A549 treated with GW870086 at 1 μM for 4 hours (cell line): ENCODE results near the gene TMEM89. TPM values are rescaled to one million over a fixed set of nuclear protein-coding genes. Genes with fewer than 3 reads are reported as not detected.

Experiments
- total RNA-seq: library from RNA; stranded (reverse); fragments of 200-300 nt; extraction: Qiagen RNA extraction; gene quantifications from 5 replicates; pipeline ENCODE4 v1.2.3, GENCODE V29; 2022; ENCODE audit warnings: low read depth

Gene TMEM89, protein sequence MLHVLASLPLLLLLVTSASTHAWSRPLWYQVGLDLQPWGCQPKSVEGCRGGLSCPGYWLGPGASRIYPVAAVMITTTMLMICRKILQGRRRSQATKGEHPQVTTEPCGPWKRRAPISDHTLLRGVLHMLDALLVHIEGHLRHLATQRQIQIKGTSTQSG
- total RNA-seq, result not detected in 5 replicates

DNA sequence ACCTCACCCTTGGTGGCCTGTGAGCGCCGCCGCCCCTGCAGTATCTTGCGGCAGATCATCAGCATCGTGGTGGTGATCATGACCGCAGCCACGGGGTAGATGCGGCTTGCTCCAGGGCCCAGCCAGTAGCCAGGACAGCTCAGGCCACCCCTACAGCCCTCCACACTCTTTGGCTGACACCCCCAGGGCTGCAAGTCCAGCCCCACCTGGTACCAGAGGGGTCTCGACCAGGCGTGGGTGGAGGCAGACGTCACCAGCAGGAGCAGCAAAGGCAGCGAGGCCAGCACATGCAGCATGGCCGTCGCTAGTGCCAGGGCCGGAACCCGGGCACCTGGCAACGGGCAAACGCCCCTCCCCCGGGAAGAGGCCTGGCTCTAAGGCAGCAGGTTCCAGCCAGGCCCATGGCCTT is at the start of gene TMEM89:
TSS of gene TMEM89 (minus strand) at position 309 of the 409 bp plus-strand sequence. CDS start at position 296, 13 bp downstream.

DNA sequence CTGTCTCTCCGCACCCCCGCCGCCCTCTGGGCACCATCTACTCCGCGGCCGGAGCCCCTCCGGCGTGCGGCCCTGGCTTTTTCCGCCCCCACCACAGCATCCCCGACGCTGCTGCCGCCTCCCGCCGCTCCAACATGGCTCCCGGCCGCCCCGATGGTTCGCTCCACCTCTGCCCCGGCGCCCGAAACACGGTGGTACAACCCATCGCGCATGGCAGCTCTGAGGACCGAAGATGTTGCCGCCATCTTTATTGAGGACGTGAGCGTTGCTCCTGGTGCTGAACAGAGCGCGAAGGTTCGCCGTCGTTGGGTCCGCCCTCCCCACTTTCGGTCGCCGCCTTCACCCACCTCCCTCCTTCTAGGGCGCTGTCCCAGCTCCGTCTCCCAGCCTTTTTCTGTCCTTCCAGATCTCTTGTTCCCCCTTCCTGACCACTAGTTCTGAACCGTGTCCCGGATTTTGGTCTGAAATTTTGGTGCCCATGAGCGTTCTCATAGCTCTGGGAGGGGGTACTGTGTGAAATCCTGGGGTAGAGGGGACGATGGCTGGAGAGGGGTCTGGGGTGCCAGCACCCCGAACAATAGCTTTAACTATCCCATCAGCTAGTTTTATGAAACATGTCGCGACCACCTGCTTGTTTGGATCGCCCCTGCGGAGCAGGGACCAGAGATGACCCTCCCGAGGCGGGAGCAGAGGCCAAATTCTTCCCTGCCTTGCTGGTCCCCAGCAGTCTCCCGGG is 41.4 kb upstream of the TMEM89 start, which contains the start of gene CELSR3:
TSS of gene CELSR3 (minus strand) at position 134 of the 736 bp plus-strand sequence. CDS start 252 bp downstream, outside the sequence.

DNA sequence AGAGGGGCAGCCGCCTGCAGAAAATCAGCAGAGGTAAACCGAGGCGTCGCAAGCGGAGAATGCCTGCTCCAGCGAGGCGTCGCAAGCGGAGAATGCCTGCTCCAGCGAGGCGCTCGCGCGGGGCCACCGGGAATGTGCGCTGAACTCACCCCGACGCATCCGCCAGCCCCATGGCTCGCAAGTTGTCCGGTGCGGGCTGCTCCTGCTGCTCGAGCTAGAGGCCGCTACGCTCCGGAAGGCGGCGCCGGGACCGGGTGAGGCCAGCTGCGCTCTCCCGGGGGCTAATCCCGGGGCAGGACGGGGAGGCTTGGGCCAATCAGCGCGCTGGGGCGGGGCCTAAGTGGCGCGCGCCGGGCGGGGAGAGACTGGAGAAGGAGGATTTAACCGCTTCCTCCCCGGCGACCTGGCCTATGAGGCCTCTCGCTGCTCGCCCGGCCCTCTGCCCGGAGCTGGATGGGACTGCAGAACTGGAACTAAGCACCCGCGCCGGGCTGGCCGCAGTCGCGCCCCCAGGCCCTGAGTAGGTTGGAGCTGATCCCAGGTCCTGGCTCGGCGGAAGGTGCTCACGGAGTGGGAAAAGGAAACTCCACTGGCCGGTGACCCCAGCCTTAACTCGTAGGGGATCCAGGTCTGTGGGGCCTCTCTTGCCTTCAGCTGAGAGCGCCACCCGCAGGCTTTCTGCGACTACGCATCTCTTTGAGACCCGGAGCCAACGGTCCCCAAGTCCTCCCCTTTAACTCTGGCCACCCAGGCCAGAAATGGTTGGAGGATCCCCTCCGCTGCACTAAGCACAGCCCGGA is 13.9 kb upstream of the TMEM89 start, which contains the start of gene SLC26A6:
TSS of gene SLC26A6 (minus strand) at position 240 of the 800 bp plus-strand sequence. CDS start at position 172, 68 bp downstream.

DNA sequence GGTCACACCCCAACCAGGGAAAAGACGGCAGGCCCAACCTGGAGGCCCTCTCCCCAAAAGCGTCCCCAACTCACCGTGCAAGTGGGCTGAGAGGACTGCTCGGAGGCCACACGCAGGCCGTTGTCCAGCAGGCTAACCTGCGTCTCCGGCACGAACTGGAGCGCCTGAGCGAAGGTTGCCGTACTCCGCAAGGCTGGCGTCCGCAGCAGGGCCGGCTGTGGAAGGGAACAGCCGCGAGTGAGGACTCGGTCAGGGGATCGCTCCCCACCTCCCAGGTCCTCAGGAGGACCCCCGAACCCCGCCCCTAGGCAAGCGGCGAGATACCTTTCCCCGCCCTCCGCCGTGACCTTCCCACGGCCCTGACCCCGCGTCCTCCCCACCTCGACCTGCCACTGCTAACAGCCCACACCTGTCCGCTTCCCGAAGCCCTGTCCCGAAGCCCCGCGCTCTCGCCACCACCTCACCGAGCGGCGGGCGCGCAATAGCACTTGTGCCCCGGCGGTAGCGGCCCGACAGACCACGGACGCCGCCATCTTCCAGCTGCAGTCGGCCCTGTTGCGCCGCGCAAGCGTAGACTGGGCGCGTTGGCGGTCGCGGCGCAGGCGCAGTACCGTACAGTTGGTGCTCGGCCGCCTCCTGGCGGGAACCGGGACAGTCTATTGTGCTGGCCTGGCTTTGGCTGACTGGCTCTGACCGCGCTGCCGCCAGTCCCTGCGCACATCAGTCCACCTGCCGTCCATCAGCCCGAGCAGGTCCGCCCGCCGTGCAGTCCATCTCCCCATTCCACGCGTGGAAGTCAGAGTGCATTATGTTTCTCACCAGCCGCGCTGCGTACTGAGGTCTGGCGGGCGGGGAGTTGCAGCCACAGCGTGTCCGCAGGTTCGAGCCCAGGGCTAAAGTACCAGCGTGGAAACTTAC is 12.2 kb downstream of the TMEM89 start, which contains the start of gene UQCRC1:
TSS of gene UQCRC1 (minus strand) at position 559 of the 918 bp plus-strand sequence. CDS start at position 533, 26 bp downstream.

DNA sequence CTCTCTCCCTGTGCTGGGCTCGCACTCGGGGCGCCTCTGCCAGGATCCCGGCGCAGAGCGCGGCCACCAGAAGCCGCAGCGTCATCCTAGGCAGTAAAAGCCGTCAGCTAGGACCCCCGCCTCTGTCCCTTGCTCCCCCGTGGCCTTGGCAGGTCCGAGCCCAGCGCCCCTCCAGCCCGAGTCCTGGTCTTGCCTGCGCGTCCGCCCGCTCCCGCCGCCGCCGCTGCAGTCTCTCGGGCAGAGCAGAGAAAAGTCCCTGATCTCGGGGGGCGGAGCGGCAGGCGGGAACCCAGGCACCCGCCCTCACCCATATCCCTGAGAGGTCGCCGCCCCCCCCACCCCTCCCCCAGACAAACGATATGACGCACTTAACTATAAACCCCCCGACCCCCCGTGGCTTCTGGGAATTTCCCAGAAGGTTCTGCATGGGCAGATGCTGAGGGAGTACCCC is 26.5 kb downstream of the TMEM89 start, which contains the start of gene COL7A1:
TSS of gene COL7A1 (minus strand) at position 255 of the 451 bp plus-strand sequence. CDS start at position 85, 170 bp downstream.

Other genes with a start within 250 kb of the TMEM89 start
- gene FBXW12, start 249.6 kb downstream of the TMEM89 start, total RNA-seq, result not detected in 5 replicates
- gene PLXNB1, start 191.7 kb downstream of the TMEM89 start, total RNA-seq, result 14.6 to 17.8 TPM (median 16.9 TPM) in 5 replicates
- gene CCDC51, start 181.7 kb downstream of the TMEM89 start, total RNA-seq, result 25.3 to 29.7 TPM (median 26.2 TPM) in 5 replicates
- gene TMA7, start 181.5 kb downstream of the TMEM89 start, total RNA-seq, result 276 to 367 TPM (median 288 TPM) in 5 replicates
- gene ATRIP, start 175.0 kb downstream of the TMEM89 start, total RNA-seq, result 7.9 to 10.4 TPM (median 8.4 TPM) in 5 replicates
- gene SHISA5, start 117.6 kb downstream of the TMEM89 start, total RNA-seq, result 95.8 to 129 TPM (median 122 TPM) in 5 replicates
- 9.0 to 14.2 TPM (median 13.2 TPM) in 5 replicates for gene PFKFB4, start 65.0 kb downstream of the TMEM89 start, total RNA-seq
- 8.0 to 10.3 TPM (median 8.5 TPM) in 5 replicates for gene UCN2, start 58.0 kb downstream of the TMEM89 start, total RNA-seq
- 138 to 185 TPM (median 169 TPM) in 5 replicates for gene COL7A1, start 26.4 kb downstream of the TMEM89 start, total RNA-seq
- gene UQCRC1, start 12.1 kb downstream of the TMEM89 start, total RNA-seq, result 162 to 219 TPM (median 177 TPM) in 5 replicates
- gene SLC26A6, start 13.7 kb upstream of the TMEM89 start, total RNA-seq, result 14.3 to 19.9 TPM (median 17.5 TPM) in 5 replicates
- gene CELSR3, start 41.1 kb upstream of the TMEM89 start, total RNA-seq, result 3.1 to 4.8 TPM (median 4.0 TPM) in 5 replicates
- 7.4 to 9.7 TPM (median 8.5 TPM) in 5 replicates for gene NCKIPSD, start 64.1 kb upstream of the TMEM89 start, total RNA-seq
- 43.9 to 52.0 TPM (median 47.8 TPM) in 5 replicates for gene IP6K2, start 95.5 kb upstream of the TMEM89 start, total RNA-seq
- gene PRKAR2A, start 226.1 kb upstream of the TMEM89 start, total RNA-seq, result 14.5 to 21.4 TPM (median 16.9 TPM) in 5 replicates